ENCODE measurements around the gene GREB1L.

DNA sequence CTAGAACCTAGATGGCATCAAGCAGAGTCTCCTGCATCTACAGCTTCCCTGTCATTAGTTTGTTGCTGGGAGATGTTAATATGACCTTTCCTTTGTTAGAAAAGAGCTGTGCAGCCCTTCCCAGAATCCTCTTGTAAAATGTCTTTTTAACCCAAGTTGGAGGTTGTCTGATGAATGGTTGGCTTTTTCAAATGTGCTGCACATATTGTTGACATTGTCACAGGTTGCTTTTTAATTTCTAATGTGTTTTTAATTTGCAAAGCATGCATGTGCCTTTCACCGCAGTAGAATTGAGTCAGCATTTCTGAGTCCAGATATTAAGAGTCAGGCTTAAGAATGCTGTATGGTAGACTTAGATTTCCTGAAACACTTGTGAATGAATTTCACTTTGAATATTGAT is 120.8 kb downstream of the GREB1L start:
- TF ChIP-seq, protein P1, sequence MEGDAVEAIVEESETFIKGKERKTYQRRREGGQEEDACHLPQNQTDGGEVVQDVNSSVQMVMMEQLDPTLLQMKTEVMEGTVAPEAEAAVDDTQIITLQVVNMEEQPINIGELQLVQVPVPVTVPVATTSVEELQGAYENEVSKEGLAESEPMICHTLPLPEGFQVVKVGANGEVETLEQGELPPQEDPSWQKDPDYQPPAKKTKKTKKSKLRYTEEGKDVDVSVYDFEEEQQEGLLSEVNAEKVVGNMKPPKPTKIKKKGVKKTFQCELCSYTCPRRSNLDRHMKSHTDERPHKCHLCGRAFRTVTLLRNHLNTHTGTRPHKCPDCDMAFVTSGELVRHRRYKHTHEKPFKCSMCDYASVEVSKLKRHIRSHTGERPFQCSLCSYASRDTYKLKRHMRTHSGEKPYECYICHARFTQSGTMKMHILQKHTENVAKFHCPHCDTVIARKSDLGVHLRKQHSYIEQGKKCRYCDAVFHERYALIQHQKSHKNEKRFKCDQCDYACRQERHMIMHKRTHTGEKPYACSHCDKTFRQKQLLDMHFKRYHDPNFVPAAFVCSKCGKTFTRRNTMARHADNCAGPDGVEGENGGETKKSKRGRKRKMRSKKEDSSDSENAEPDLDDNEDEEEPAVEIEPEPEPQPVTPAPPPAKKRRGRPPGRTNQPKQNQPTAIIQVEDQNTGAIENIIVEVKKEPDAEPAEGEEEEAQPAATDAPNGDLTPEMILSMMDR (IDR thresholded peaks at IDR 0.05) = no peak
- TF ChIP-seq POLR2A (IDR thresholded peaks at IDR 0.05) = no peak

All from right lobe of liver (tissue), 4 donors.